ENCODE measurements around the gene PTPRA.

DNA sequence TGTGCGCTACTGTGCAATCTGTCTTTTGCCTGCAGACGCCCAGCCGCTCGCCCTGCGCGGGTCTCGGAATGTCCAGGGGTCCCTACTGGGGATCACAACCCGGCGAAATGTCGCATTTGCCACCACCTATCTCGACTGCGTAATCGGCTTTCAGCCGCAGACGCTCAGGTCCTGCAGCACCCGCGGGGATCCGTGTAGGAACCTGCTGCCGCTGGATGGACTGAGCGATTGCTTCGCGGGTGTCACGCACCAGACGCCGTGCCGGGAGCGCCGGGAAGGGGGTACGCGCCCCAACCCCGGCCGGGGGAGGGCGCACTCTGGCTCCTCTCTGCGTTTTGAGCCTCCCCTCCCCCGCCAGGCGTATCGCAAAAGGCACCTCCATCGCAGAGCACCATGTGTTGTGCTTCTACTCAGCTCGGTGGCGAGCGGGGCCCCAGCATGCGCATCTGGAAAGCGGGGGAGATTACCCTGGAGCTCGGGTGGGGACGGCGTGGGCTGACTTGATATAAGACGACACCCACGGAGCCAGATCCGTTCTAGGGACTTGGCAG, 747 bp upstream of the PTPRA start:
- TF ChIP-seq CTCF (IDR thresholded peaks at IDR 0.05; ENCODE audit: low read depth, low read length) (peak; percentile 54), POLR2A (IDR thresholded peaks at IDR 0.05; ENCODE audit: extremely low read depth, insufficient read length) (no peak)
